Measurements from ENCODE around the gene LRRC74B.
"Not testable (repeated sequence)": the region's sequence is repeated elsewhere in the genome, so short reads cannot be mapped to it uniquely, and the experiment has no call there.

LRRC74B gene

GRCh38 chr22:21077884-21078508 lies 32.2 kb downstream of the LRRC74B start:
- DNase-seq, result no peak

- DNase-seq, result no peak
Observed at GRCh38 chr22:21078916-21079315, 33.2 kb downstream of the LRRC74B start.

GRCh38 chr22:21079493-21079892 lies 33.7 kb downstream of the LRRC74B start:
- DNase-seq, result no peak

- no peak for DNase-seq
Observed at GRCh38 chr22:21080435-21081137, 34.8 kb downstream of the LRRC74B start.

GRCh38 chr22:21082248-21082647 lies 36.5 kb downstream of the LRRC74B start:
- no peak for DNase-seq

GRCh38 chr22:21087119-21087518 lies 41.4 kb downstream of the LRRC74B start:
- DNase-seq, result no peak

- DNase-seq, result not testable (repeated sequence)
Observed at GRCh38 chr22:21087926-21088325, 42.2 kb downstream of the LRRC74B start.

- DNase-seq, result not testable (repeated sequence)
Observed at GRCh38 chr22:21091220-21091619, 45.5 kb downstream of the LRRC74B start.

GRCh38 chr22:21092797-21093554 lies 47.2 kb downstream of the LRRC74B start:
- DNase-seq, result no peak

GRCh38 chr22:21093555-21094137 lies 47.9 kb downstream of the LRRC74B start:
- DNase-seq, result not testable (repeated sequence)

- DNase-seq, result no peak
Observed at GRCh38 chr22:21094911-21095772, 49.4 kb downstream of the LRRC74B start.

GRCh38 chr22:21095773-21096107 lies 50.0 kb downstream of the LRRC74B start:
- no peak for DNase-seq

- DNase-seq, result not testable (repeated sequence)
Observed at GRCh38 chr22:21096878-21097277, 51.1 kb downstream of the LRRC74B start.

- DNase-seq, result no peak
Observed at GRCh38 chr22:21098099-21098671, 52.4 kb downstream of the LRRC74B start.

GRCh38 chr22:21099578-21099977 lies 53.8 kb downstream of the LRRC74B start:
- no peak for DNase-seq

- no peak for DNase-seq
Observed at GRCh38 chr22:21100149-21101032, 54.6 kb downstream of the LRRC74B start.

GRCh38 chr22:21101877-21102638 lies 56.3 kb downstream of the LRRC74B start:
- no peak for DNase-seq

- peak; percentile 62 for DNase-seq
Observed at GRCh38 chr22:21102659-21103267, 57.0 kb downstream of the LRRC74B start.

- DNase-seq, result no peak
Observed at GRCh38 chr22:21103633-21104032, 57.9 kb downstream of the LRRC74B start.

- no peak for DNase-seq
Observed at GRCh38 chr22:21104126-21104691, 58.5 kb downstream of the LRRC74B start.
